ENCODE results near the gene SCPEP1.
"Not testable (repeated sequence)": the region's sequence is repeated elsewhere in the genome, so short reads cannot be mapped to it uniquely, and the experiment has no call there.

The SCPEP1 gene

GRCh38 chr17:56965681-56966080, 12.2 kb upstream of the SCPEP1 start:
- not testable (repeated sequence) for DNase-seq

GRCh38 chr17:56966338-56966737, 11.6 kb upstream of the SCPEP1 start:
- no peak for DNase-seq

- no peak for DNase-seq
Observed at GRCh38 chr17:56970974-56971373, 7.0 kb upstream of the SCPEP1 start.

GRCh38 chr17:56972111-56972730, 5.7 kb upstream of the SCPEP1 start:
- no peak for DNase-seq

GRCh38 chr17:56973520-56973919, 4.4 kb upstream of the SCPEP1 start:
- DNase-seq: no peak

- DNase-seq: no peak
Observed at GRCh38 chr17:56974055-56974454, 3.9 kb upstream of the SCPEP1 start.

GRCh38 chr17:56975656-56976055, 2.3 kb upstream of the SCPEP1 start:
- no peak for DNase-seq

GRCh38 chr17:56976941-56977608, 856 bp upstream of the SCPEP1 start:
- no peak for DNase-seq

- DNase-seq: no peak
Observed at GRCh38 chr17:56978441-56979090, 635 bp downstream of the SCPEP1 start.

GRCh38 chr17:56979091-56979480, 1.2 kb downstream of the SCPEP1 start:
- DNase-seq: no peak

- not testable (repeated sequence) for DNase-seq
Observed at GRCh38 chr17:56980526-56980925, 2.6 kb downstream of the SCPEP1 start.

- DNase-seq: no peak
Observed at GRCh38 chr17:56982312-56982711, 4.4 kb downstream of the SCPEP1 start.

- no peak for DNase-seq
Observed at GRCh38 chr17:56983366-56983765, 5.4 kb downstream of the SCPEP1 start.

GRCh38 chr17:56985371-56986162, 7.6 kb downstream of the SCPEP1 start:
- no peak for DNase-seq

GRCh38 chr17:56987283-56987834, 9.4 kb downstream of the SCPEP1 start:
- no peak for DNase-seq

GRCh38 chr17:56988901-56989572, 11.1 kb downstream of the SCPEP1 start:
- DNase-seq: no peak

- DNase-seq: no peak
Observed at GRCh38 chr17:56992364-56992763, 14.4 kb downstream of the SCPEP1 start.

GRCh38 chr17:56994009-56994792, 16.3 kb downstream of the SCPEP1 start:
- no peak for DNase-seq

GRCh38 chr17:56995766-56996165, 17.8 kb downstream of the SCPEP1 start:
- DNase-seq: no peak

GRCh38 chr17:56997313-56997712, 19.4 kb downstream of the SCPEP1 start:
- DNase-seq: no peak

GRCh38 chr17:57001541-57001940, 23.6 kb downstream of the SCPEP1 start:
- no peak for DNase-seq

GRCh38 chr17:57002904-57003303, 25.0 kb downstream of the SCPEP1 start:
- no peak for DNase-seq

Data from stimulated activated naive CD4-positive, alpha-beta T cell treated with Interleukin-2 at 50 U/mL for 16 hours (primary cell).